Tibial nerve (tissue), 4 donors: ENCODE measurements around the gene SRGAP3. TPM values are rescaled to one million over a fixed set of nuclear protein-coding genes. Genes with fewer than 3 reads are reported as not detected.

Source experiments
- DNase-seq, 2 donors: peaks; one replicate each; pipeline ENCODE4 v3.0.0-alpha.2; 2019; ENCODE audit warnings: low spot score in 2 of 2
- H3K27ac ChIP-seq, 4 donors: fragments of 200-600 bp; sonication (generic) in 3 of 4; one replicate each; pipeline ENCODE4 v1.5.1; 2017 to 2019; ENCODE audit warnings: mild to moderate bottlenecking in 1 of 4
- H3K27me3 ChIP-seq, 2 donors: fragments of 200-600 bp; sonication (generic) in 1 of 2; one replicate each; pipeline versions ENCODE4 v1.5.1 to v1.6.0; 2017 to 2019
- H3K36me3 ChIP-seq, 3 donors: fragments of 200-600 bp; sonication (generic); one replicate each; pipeline ENCODE4 v1.5.1; 2018 to 2019
- H3K4me1 ChIP-seq, 4 donors: fragments of 200-600 bp; sonication (generic) in 3 of 4; one replicate each; pipeline ENCODE4 v1.5.1; 2017 to 2019
- H3K4me3 ChIP-seq, 4 donors: fragments of 200-600 bp; sonication (generic) in 3 of 4; one replicate each; pipeline ENCODE4 v1.5.1; 2017 to 2019; ENCODE audit warnings: mild to moderate bottlenecking in 1 of 4, moderate library complexity in 1 of 4
- H3K9me3 ChIP-seq, 4 donors: fragments of 200-600 bp; sonication (generic) in 3 of 4; one replicate each; pipeline ENCODE4 v1.5.1; 2017 to 2019
- CTCF ChIP-seq, 5 experiments: fragments of 200-600 bp in 3 of 5; fragments of 450-650 bp in 2 of 5; sonication (generic) in 3 of 5; IDR thresholded peaks; one replicate each; pipeline ENCODE4 v1.5.1; 2016 to 2019; ENCODE audit warnings: antibody characterized with exemption in 5 of 5, mild to moderate bottlenecking in 3 of 5, moderate library complexity in 2 of 5
- EP300 ChIP-seq, 2 donors: sonication (generic); formaldehyde crosslinking; IDR thresholded peaks; one replicate each; pipeline ENCODE4 v1.6.1; 2017; ENCODE audit warnings: antibody characterized with exemption in 2 of 2, mild to moderate bottlenecking in 1 of 2
- POLR2A ChIP-seq, 2 donors: fragments of 450-650 bp; IDR thresholded peaks; one replicate each; pipeline ENCODE4 v1.6.1; 2017; ENCODE audit warnings: antibody characterized with exemption in 2 of 2, mild to moderate bottlenecking in 2 of 2, moderate library complexity in 2 of 2
- WGBS, 2 donors: methylation state at CpG; one replicate each; pipeline ENCODE4 v1.1.5; 2018; 5-methylcytosine and 5-hydroxymethylcytosine counted together
- total RNA-seq, 4 donors: library from RNA; depleted of rRNA; stranded (reverse); fragments of >200 nt; gene quantifications; one replicate each; pipeline ENCODE4 v1.1.0, GENCODE V29; 2016

Gene SRGAP3
- total RNA-seq, 4 donors from 2014 or later = 11.7 to 18.0 (median 15.1) TPM

GRCh38 chr3:9026320-9027045 is 223.0 kb downstream of the SRGAP3 start:
- H3K27me3 ChIP-seq = no peaks in the 10 kb centered on the region
- TF ChIP-seq EP300 (IDR thresholded peaks at IDR 0.05) (no peak), CTCF (IDR thresholded peaks at IDR 0.05) (no peak), POLR2A (IDR thresholded peaks at IDR 0.05) (no peak)
- no peak overlapping the region for H3K4me3 ChIP-seq
- WGBS, 2 donors = 91 to 93% methylated on average over 7 of the region's 7 CpGs
- H3K27ac ChIP-seq = no peak overlapping the region
- no peak for DNase-seq
- peaks cover 0 to 13% (median 6%) of the 10 kb centered on the region in 4 donors for H3K4me1 ChIP-seq
- peaks cover 0 to 35% (median 0%) of the 10 kb centered on the region in 3 donors for H3K36me3 ChIP-seq
- H3K9me3 ChIP-seq = no peaks in the 10 kb centered on the region

DNA sequence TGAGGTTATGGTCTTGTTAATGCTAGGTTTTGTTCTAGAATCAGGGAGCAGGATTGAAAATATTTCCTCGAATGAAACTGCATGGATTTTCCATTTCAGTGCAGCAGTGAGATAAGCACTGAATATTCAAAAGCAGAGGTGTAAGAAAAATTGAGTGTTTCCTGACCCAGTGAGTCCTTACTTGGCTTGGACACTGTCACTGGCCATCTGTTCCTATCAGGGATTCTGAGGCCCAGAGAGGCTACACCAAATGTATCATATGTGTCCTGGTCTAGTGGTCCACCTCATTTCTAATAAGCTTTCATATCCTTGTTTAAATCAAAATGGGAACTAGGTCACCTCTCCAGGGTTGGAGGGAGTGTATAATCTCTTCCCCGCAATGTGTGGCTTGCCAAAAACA is 225.1 kb downstream of the SRGAP3 start:
- Histone ChIP-seq H3K9me3 (no peaks in the 10 kb centered on the region), H3K27ac (no peak overlapping the region), H3K36me3 (peaks cover 0 to 35% (median 0%) of the 10 kb centered on the region in 3 donors), H3K4me3 (no peak overlapping the region), H3K27me3 (no peaks in the 10 kb centered on the region), H3K4me1 (peaks cover 0 to 13% (median 6%) of the 10 kb centered on the region in 4 donors)
- DNase-seq = no peak
- WGBS, 2 donors = 91 to 98% methylated on average over 2 of the region's 2 CpGs
- TF ChIP-seq POLR2A (IDR thresholded peaks at IDR 0.05) (no peak), EP300 (IDR thresholded peaks at IDR 0.05) (no peak), CTCF (IDR thresholded peaks at IDR 0.05) (no peak)

GRCh38 chr3:9023226-9023590 is 226.2 kb downstream of the SRGAP3 start:
- no peak for TF ChIP-seq CTCF (IDR thresholded peaks at IDR 0.05)
- TF ChIP-seq POLR2A (IDR thresholded peaks at IDR 0.05) = no peak
- no peak for TF ChIP-seq EP300 (IDR thresholded peaks at IDR 0.05)
- no peak overlapping the region for H3K4me3 ChIP-seq
- DNase-seq = no peak
- 73 to 88% methylated on average over 1 of the region's 1 CpG for WGBS, 2 donors
- no peaks in the 10 kb centered on the region for H3K9me3 ChIP-seq
- peaks cover 0 to 35% (median 0%) of the 10 kb centered on the region in 3 donors for H3K36me3 ChIP-seq
- no peaks in the 10 kb centered on the region for H3K27me3 ChIP-seq
- peaks cover 0 to 9% (median 6%) of the 10 kb centered on the region in 4 donors for H3K4me1 ChIP-seq
- no peak overlapping the region for H3K27ac ChIP-seq

DNA sequence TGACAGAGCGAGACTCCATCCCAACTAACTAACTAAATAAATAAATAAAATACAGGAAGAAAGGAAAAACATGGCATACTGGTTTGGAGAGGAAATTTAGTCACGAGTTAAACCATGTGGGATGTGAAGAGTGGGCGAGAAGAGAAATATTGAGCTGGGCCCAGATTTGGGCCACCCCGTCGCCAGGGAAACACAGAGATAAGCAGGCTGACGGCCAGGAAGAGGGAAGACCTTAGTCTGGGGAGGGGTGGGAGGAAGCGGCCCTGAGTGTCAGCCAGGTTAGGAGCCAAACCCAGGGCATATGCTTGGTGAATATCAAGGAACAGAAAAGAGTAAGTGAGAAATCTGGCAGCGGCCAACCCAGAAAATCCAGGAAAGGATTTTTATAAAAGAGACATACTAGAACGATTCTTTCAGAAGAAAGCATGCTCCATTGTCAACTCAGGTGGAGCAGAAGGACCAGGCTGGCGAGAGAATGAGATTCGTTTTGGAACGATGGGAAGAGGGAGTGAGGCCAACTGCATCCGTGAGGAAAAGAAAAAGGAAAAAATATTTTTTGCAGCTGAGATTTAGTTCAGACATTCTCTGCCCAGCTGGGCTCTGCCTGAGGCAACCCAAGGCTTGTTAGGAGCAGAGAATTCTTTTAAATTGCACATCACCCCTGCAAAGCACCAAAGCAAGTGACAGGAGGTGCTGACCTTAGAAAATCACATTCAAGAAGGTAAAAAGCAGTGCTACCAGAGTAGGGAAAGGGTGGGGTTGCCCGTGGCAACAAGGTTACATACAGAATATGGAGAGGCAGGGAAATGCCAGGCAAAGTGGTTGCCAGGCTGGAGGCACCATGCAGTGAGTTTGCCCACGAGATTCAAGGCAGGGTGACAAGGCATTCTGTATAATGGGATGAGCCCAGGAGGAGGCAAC is 226.9 kb downstream of the SRGAP3 start:
- Histone ChIP-seq H3K27me3 (no peaks in the 10 kb centered on the region), H3K36me3 (peaks cover 0 to 35% (median 0%) of the 10 kb centered on the region in 3 donors), H3K4me3 (no peak overlapping the region), H3K9me3 (no peaks in the 10 kb centered on the region), H3K4me1 (peaks cover 0 to 2% (median 1%) of the 10 kb centered on the region in 4 donors), H3K27ac (no peak overlapping the region)
- no peak for DNase-seq
- WGBS, 2 donors = 72 to 81% methylated on average over 15 of the region's 15 CpGs
- no peak for TF ChIP-seq POLR2A (IDR thresholded peaks at IDR 0.05)
- no peak for TF ChIP-seq CTCF (IDR thresholded peaks at IDR 0.05)
- no peak for TF ChIP-seq EP300 (IDR thresholded peaks at IDR 0.05)
